Measurements from ENCODE around the gene DDB1.

The DDB1 gene

GRCh38 chr11:61334434-61335354, 1.8 kb upstream of the DDB1 start:
- peak overlapping the region; percentile 99 for H3K27ac Mint-ChIP-seq
- H3K4me3 Mint-ChIP-seq, result peak overlapping the region; percentile 98
- H3K4me1 Mint-ChIP-seq (ENCODE audit: low read depth), result peaks cover 50% of the 10 kb centered on the region
- H3K27me3 Mint-ChIP-seq, result no peaks in the 10 kb centered on the region
- peaks cover 8% of the 10 kb centered on the region for H3K36me3 Mint-ChIP-seq
- no peaks in the 10 kb centered on the region for H3K9me3 Mint-ChIP-seq (ENCODE audit: low read depth)

GRCh38 chr11:61333550-61334433, 887 bp upstream of the DDB1 start:
- Mint-ChIP-seq H3K9me3 (ENCODE audit: low read depth) (no peaks in the 10 kb centered on the region), H3K4me1 (ENCODE audit: low read depth) (peaks cover 56% of the 10 kb centered on the region), H3K4me3 (peak overlapping the region; percentile 98), H3K27ac (peak overlapping the region; percentile 99), H3K27me3 (no peaks in the 10 kb centered on the region), H3K36me3 (peaks cover 6% of the 10 kb centered on the region)

DNA sequence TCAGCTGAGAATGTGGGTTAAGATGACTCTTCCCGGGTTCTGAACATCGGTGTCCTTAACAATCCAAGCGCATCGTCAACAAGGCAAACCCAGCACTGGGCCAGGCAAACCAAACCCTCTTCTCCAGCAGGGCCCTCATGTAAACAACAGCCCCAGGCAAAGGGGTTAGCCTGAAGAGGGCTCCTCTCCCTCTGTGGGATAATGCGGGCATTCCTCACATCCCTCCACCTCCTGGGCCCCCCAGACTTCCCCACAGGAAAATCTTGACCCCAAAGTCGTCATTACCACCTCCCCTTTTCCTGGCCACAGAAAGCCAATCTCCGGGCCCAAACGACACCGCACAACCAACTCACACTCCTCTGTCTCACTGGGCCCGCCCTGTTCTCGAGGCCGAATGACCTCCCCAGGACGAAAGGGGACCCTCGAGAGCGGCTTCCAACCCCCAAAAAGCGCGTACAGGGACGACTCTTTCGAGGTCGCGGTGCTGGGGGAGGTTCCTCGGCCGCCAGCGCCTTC, 566 bp downstream of the DDB1 start:
- Mint-ChIP-seq H3K27me3 (no peaks in the 10 kb centered on the region), H3K9me3 (ENCODE audit: low read depth) (no peaks in the 10 kb centered on the region), H3K4me1 (ENCODE audit: low read depth) (peaks cover 67% of the 10 kb centered on the region), H3K4me3 (peak overlapping the region; percentile 98), H3K36me3 (peaks cover 8% of the 10 kb centered on the region), H3K27ac (peak overlapping the region; percentile 99)

- H3K4me1 Mint-ChIP-seq (ENCODE audit: low read depth), result peaks cover 66% of the 10 kb centered on the region
- no peaks in the 10 kb centered on the region for H3K9me3 Mint-ChIP-seq (ENCODE audit: low read depth)
- H3K36me3 Mint-ChIP-seq, result peaks cover 8% of the 10 kb centered on the region
- H3K27me3 Mint-ChIP-seq, result no peaks in the 10 kb centered on the region
- peak overlapping the region; percentile 99 for H3K27ac Mint-ChIP-seq
- H3K4me3 Mint-ChIP-seq, result peak overlapping the region; percentile 98
These were observed 1.3 kb downstream of the DDB1 start for GRCh38 chr11:61331651-61332050.

DNA sequence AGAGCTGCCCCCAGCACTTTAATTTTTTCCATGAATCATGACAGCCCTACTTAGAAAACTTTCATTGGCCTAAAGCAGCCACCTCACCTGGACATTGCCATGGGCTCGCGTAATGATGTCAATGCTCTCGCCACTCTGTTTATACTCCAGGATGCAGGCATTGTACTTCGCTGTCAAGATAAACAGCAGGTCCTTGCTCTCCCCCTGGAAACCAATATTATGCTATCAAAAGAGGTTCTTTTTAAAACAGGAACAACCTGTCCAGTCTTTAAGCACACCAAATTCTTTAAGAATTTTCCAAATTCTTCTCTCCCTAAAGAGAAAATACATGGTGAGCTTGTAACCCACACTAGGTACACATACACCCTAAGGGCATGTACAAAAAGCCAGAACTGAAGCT, 3.0 kb downstream of the DDB1 start:
- Mint-ChIP-seq H3K9me3 (ENCODE audit: low read depth) (no peaks in the 10 kb centered on the region), H3K27ac (no peak overlapping the region), H3K36me3 (peaks cover 8% of the 10 kb centered on the region), H3K4me1 (ENCODE audit: low read depth) (peaks cover 57% of the 10 kb centered on the region), H3K4me3 (no peak overlapping the region), H3K27me3 (no peaks in the 10 kb centered on the region)

GRCh38 chr11:61328351-61328750, 4.6 kb downstream of the DDB1 start:
- Mint-ChIP-seq H3K4me3 (no peak overlapping the region), H3K27ac (no peak overlapping the region), H3K36me3 (peaks cover 10% of the 10 kb centered on the region), H3K27me3 (no peaks in the 10 kb centered on the region), H3K4me1 (ENCODE audit: low read depth) (peaks cover 46% of the 10 kb centered on the region), H3K9me3 (ENCODE audit: low read depth) (no peaks in the 10 kb centered on the region)

- H3K36me3 Mint-ChIP-seq, result peaks cover 10% of the 10 kb centered on the region
- H3K4me3 Mint-ChIP-seq, result peak overlapping the region; percentile 23
- H3K27ac Mint-ChIP-seq, result no peak overlapping the region
- no peaks in the 10 kb centered on the region for H3K9me3 Mint-ChIP-seq (ENCODE audit: low read depth)
- peaks cover 45% of the 10 kb centered on the region for H3K4me1 Mint-ChIP-seq (ENCODE audit: low read depth)
- no peaks in the 10 kb centered on the region for H3K27me3 Mint-ChIP-seq
These were observed 5.2 kb downstream of the DDB1 start for GRCh38 chr11:61327669-61328071.

GRCh38 chr11:61325649-61326414, 7.1 kb downstream of the DDB1 start:
- H3K4me1 Mint-ChIP-seq (ENCODE audit: low read depth), result peaks cover 28% of the 10 kb centered on the region
- H3K27ac Mint-ChIP-seq, result no peak overlapping the region
- peaks cover 12% of the 10 kb centered on the region for H3K36me3 Mint-ChIP-seq
- H3K27me3 Mint-ChIP-seq, result no peaks in the 10 kb centered on the region
- no peaks in the 10 kb centered on the region for H3K9me3 Mint-ChIP-seq (ENCODE audit: low read depth)
- H3K4me3 Mint-ChIP-seq, result no peak overlapping the region

DNA sequence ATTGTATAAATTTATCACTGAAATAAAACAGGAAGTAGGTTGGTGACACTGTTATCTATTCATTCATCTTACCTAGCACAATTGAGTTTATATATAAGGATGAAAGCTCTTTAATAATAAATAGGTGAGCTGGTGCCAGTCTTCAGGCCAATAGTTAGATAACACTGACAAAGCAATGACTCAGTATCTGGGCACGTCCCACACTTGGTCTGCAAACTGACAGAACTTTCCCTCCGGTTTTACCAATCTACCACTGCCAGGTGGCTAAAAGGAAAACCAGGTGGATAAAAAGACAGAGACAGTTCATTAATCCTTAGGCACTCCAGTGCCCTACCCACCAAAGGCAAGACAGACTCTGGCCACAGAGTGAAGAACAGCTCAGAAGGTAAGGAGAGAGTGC, 17.6 kb downstream of the DDB1 start:
- Mint-ChIP-seq H3K9me3 (ENCODE audit: low read depth) (no peaks in the 10 kb centered on the region), H3K4me1 (ENCODE audit: low read depth) (no peaks in the 10 kb centered on the region), H3K27me3 (no peaks in the 10 kb centered on the region), H3K4me3 (no peak overlapping the region), H3K27ac (no peak overlapping the region), H3K36me3 (peaks cover 7% of the 10 kb centered on the region)

DNA sequence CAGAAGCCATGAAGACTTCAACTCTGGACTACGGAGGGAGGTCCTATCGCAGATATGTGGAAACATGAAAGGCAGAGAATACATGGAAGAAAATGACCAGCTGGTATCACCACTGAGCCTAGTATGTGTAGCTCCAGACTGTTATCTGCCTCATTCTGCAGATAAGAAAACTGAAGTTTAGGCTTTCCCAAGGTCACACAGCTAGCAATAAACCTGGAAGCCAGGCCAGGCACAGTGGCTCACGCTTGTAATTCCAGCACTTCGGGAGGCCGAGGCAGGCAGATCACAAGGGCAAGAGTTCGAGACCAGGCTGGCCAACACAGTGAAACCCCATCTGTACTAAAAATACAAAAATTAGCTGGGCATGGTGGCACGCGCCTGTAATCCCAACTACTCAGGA, 22.2 kb downstream of the DDB1 start:
- H3K27ac Mint-ChIP-seq, result no peak overlapping the region
- peaks cover 7% of the 10 kb centered on the region for H3K36me3 Mint-ChIP-seq
- H3K4me3 Mint-ChIP-seq, result no peak overlapping the region
- H3K9me3 Mint-ChIP-seq (ENCODE audit: low read depth), result no peaks in the 10 kb centered on the region
- no peaks in the 10 kb centered on the region for H3K27me3 Mint-ChIP-seq
- peaks cover 2% of the 10 kb centered on the region for H3K4me1 Mint-ChIP-seq (ENCODE audit: low read depth)

DNA sequence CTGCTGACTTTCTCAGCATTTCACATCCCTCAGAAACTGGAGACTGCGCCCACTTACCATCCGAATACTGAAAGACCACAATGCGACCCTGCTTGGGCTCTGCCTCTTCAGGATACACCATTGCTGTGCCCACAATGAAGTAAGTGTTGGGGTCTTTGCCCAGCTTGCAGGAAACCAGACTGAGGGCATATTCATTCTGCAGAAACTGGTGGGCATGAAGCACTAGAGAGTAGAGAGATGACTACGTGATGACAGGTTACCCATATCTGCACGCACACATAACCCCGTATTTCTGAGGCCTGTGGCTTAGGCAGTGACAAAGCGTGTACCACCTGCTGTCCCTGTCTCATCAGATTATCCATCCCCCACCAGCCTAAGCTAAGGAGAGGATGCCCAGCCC, 23.2 kb downstream of the DDB1 start:
- Mint-ChIP-seq H3K27ac (peak overlapping the region; percentile 46), H3K4me1 (ENCODE audit: low read depth) (peaks cover 2% of the 10 kb centered on the region), H3K4me3 (no peak overlapping the region), H3K27me3 (no peaks in the 10 kb centered on the region), H3K9me3 (ENCODE audit: low read depth) (no peaks in the 10 kb centered on the region), H3K36me3 (peaks cover 7% of the 10 kb centered on the region)

- H3K27me3 Mint-ChIP-seq, result no peaks in the 10 kb centered on the region
- H3K4me3 Mint-ChIP-seq, result no peak overlapping the region
- H3K27ac Mint-ChIP-seq, result peak overlapping the region; percentile 46
- H3K4me1 Mint-ChIP-seq (ENCODE audit: low read depth), result peaks cover 2% of the 10 kb centered on the region
- no peaks in the 10 kb centered on the region for H3K9me3 Mint-ChIP-seq (ENCODE audit: low read depth)
- peaks cover 7% of the 10 kb centered on the region for H3K36me3 Mint-ChIP-seq
These were observed 23.8 kb downstream of the DDB1 start for GRCh38 chr11:61309141-61309540.

DNA sequence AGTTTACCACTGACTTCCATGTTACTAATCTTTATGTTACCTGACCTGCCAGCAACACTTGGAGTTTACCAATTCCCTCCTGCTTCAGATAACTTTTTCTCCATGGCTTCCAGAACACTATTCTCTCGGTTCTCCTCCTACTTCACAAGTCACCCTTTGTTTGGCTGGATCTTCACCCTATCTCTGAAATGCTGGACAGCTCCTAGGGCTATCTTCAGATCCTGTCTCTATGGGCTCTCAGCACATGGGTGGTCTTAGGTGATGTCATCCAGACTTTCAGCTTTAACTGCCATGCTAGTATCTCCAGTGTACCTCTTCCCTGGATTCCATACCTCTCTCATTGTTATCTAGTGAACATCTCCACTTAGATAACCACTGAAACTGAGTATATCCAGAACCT, 25.6 kb downstream of the DDB1 start:
- Mint-ChIP-seq H3K9me3 (ENCODE audit: low read depth) (no peaks in the 10 kb centered on the region), H3K27ac (no peak overlapping the region), H3K4me1 (ENCODE audit: low read depth) (peaks cover 2% of the 10 kb centered on the region), H3K36me3 (peaks cover 4% of the 10 kb centered on the region), H3K4me3 (no peak overlapping the region), H3K27me3 (no peaks in the 10 kb centered on the region)

DNA sequence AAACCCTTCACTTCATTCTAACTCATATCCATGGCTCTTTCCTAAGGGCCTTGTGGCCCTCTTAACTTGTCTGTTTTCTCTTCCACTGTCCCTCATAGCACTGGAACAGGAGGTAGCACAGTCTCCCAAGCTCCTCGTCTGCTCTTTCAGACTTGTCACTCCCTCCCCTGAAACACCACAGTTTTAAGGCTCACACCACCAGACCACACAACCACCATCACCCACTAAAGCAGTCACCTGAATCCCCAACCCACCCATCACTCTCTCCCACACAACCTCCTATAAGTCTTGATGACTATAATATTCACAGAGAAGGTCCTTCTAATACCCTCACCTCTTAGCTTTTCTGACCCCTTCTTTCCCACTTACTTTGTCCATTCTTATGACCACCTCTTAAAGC, 26.7 kb downstream of the DDB1 start:
- H3K27me3 Mint-ChIP-seq, result no peaks in the 10 kb centered on the region
- no peak overlapping the region for H3K27ac Mint-ChIP-seq
- H3K4me1 Mint-ChIP-seq (ENCODE audit: low read depth), result peaks cover 2% of the 10 kb centered on the region
- H3K36me3 Mint-ChIP-seq, result peaks cover 9% of the 10 kb centered on the region
- H3K9me3 Mint-ChIP-seq (ENCODE audit: low read depth), result no peaks in the 10 kb centered on the region
- H3K4me3 Mint-ChIP-seq, result no peak overlapping the region
